Hypothalamus (tissue), 51 donors: ENCODE measurements around the gene ADCY10.
"Not testable (repeated sequence)": the region's sequence is repeated elsewhere in the genome, so short reads cannot be mapped to it uniquely, and the experiment has no call there.

Experiments
- DNase-seq, 51 donors: peaks; one replicate each; lab custom pipeline; 2025; lab: John Stamatoyannopoulos, UW

The ADCY10 gene

GRCh38 chr1:167890400-167890799 lies 23.5 kb downstream of the ADCY10 start:
- no peak for DNase-seq

DNA sequence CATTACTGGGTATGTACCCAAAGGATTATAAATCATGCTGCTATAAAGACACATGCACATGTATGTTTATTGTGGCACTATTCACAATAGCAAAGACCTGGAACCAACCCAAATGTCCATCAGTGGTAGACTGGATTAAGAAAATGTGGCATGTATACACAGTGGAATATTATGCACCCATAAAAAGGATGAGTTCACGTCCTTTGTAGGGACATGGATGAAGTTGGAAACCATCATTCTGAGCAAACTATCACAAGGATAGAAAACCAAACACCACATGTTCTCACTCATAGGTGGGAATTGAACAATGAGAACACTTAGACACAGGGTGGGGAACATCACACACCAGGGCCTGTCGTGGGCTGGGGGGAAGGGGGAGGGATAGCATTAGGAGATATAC lies 26.7 kb downstream of the ADCY10 start:
- DNase-seq = not testable (repeated sequence)

GRCh38 chr1:167882376-167882775 lies 31.6 kb downstream of the ADCY10 start:
- DNase-seq = no peak

DNA sequence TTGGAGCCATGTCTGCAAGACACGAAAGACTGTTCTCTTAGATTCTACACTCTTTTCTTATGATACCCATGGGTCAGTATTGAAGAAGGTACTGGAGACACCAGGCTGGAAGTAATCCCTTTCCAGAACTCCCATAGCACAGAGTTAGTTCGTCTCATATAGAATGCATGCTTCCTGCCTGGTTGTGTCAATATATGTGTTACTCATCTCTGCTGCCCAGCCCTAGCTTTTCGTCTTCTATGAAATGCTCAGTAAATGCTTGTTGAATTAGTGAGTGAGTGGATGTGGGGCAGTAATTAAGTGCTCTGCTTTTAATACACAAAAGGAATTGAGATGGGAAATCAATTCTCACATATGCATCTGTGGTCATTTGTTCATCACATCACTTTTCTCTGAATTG lies 32.1 kb downstream of the ADCY10 start:
- no peak for DNase-seq

GRCh38 chr1:167881069-167881468 lies 32.9 kb downstream of the ADCY10 start:
- no peak for DNase-seq

GRCh38 chr1:167880580-167881021 lies 33.3 kb downstream of the ADCY10 start:
- no peak for DNase-seq

- no peak for DNase-seq
Observed at GRCh38 chr1:167879508-167879907, 34.4 kb downstream of the ADCY10 start.

- no peak for DNase-seq
Observed at GRCh38 chr1:167878372-167879160, 35.4 kb downstream of the ADCY10 start.

GRCh38 chr1:167876597-167877175 lies 37.2 kb downstream of the ADCY10 start:
- DNase-seq = no peak

DNA sequence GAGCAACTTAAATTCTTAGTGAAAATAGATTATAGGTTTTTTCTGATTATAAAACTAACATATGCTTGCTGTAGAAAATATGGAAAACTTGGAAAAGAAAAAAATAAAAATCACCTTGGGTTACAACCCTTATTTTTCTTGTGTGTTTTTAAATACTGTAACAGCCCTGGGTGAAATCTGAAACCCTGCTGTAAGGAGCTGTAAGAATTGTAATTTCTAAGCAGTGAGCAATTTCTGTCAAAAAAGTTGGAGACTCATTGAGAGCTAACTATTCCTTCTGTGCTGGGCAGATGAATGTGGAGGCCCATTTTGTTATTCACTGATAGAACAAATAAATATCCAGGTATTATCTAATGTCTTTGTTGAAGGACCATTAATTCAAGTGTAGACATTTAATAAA lies 42.6 kb downstream of the ADCY10 start:
- no peak for DNase-seq

- DNase-seq = not testable (repeated sequence)
Observed at GRCh38 chr1:167869157-167870001, 44.6 kb downstream of the ADCY10 start.

- DNase-seq = not testable (repeated sequence)
Observed at GRCh38 chr1:167866739-167867414, 47.1 kb downstream of the ADCY10 start.

- not testable (repeated sequence) for DNase-seq
Observed at GRCh38 chr1:167866326-167866725, 47.6 kb downstream of the ADCY10 start.

GRCh38 chr1:167865804-167866308 lies 48.1 kb downstream of the ADCY10 start:
- DNase-seq = not testable (repeated sequence)

GRCh38 chr1:167865193-167865592 lies 48.7 kb downstream of the ADCY10 start:
- DNase-seq = not testable (repeated sequence)

DNA sequence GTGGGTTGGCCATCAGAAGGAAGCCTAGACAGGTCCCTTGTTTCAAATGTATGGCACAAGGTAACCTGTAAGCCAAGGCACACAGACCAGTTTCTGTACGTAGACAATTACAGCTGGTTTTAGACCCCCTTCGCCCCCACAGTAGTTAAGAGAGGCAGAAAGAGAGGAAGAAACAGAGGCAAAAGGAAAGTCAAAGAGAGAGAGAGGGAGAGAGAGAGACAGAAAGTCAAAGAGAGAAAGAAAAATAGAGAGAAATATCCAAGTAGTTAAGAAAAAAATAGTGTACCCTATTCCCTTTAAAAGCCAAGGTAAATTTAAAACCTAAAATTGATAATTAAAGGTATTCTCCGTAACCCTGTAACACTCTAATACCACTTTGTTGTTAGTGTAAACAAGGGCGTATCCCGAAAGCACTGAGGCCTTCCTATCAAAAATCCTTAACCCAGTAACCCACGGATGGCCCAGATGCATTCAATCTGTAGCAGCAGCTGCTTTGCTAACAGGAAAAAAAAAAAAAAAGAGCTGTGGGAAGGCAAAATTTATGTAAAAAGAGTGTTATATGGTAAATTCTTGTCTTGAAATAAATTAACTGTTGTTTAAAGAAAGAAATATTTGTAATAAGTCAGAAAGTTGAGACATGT lies 49.4 kb downstream of the ADCY10 start:
- DNase-seq = no peak

- no peak for DNase-seq
Observed at GRCh38 chr1:167863921-167864279, 50.0 kb downstream of the ADCY10 start.

DNA sequence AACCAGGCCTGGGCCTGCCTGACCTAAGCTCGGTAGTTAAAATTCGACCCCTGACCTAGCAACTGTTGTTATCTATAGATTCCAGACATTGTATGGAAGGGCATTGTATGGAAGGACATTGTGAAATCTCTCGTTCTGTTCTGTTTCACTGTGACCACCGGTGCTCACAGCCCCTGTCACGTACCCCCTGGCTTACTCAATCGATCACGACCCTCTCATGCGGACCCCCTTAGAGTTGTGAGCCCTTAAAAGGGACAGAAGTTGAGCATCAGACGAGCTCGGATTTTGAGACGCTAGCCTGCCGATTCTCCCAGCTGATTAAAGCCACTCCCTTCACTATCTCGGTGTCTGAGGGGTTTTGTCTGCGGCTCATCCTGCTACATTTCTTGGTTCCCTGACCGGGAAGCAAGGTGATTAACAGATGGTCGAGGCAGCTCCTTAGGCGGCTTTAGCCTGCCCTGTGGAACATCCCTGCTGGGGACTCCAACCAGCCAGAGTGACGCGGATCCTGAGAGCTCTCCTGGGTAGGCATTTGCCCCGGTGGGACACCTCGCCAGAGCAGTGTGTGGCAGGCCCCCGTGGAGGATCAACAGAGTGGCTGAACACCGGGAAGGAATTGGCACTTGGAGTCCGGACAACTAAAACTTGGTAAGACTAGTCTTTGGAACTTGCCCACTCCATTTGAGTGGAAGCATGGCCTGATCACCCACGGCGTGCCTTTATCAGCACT lies 50.6 kb downstream of the ADCY10 start:
- DNase-seq = not testable (repeated sequence)

GRCh38 chr1:167862432-167863076 lies 51.4 kb downstream of the ADCY10 start:
- DNase-seq = no peak
